Measurements from ENCODE around the gene MAML2.

Gene MAML2

DNA sequence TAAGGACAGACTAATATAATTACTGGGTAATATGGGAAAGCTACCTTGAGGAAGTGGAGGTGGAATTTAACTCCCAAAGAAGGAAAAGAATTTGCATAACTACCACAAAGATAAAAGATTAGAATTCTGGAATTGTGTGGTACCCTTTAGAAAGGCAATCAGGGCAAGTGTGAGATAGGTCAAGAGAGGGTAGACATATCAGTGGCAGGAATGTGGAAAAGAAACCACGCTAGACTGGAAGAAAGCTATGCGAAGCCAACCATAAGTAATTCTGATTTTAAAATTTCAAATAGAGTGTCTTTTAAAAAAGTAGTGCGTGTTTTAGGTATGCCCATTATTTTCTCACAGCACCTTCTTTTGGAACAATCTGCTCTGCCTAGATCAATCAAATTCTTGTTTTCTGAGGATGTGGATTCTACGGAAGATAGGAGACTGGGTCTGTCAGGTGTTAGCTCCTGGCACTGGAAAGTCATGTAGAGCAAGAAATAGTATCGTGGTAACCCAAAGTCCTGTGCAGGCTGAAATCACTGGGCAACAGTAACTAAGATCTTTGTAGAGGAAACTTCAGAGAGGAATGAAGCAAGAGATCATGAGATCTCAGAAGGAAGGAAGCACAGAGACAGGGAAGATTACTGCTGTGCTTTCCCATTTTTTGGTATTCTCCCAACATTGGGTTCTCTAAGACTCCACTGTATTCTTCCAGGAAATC is 307.8 kb downstream of the MAML2 start:
- DNase-seq (ENCODE audit: extremely low read depth, low read depth) = no peak
- TF ChIP-seq, protein P1, sequence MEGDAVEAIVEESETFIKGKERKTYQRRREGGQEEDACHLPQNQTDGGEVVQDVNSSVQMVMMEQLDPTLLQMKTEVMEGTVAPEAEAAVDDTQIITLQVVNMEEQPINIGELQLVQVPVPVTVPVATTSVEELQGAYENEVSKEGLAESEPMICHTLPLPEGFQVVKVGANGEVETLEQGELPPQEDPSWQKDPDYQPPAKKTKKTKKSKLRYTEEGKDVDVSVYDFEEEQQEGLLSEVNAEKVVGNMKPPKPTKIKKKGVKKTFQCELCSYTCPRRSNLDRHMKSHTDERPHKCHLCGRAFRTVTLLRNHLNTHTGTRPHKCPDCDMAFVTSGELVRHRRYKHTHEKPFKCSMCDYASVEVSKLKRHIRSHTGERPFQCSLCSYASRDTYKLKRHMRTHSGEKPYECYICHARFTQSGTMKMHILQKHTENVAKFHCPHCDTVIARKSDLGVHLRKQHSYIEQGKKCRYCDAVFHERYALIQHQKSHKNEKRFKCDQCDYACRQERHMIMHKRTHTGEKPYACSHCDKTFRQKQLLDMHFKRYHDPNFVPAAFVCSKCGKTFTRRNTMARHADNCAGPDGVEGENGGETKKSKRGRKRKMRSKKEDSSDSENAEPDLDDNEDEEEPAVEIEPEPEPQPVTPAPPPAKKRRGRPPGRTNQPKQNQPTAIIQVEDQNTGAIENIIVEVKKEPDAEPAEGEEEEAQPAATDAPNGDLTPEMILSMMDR (IDR thresholded peaks at IDR 0.05; ENCODE audit: low read depth, low read length) = no peak

DNA sequence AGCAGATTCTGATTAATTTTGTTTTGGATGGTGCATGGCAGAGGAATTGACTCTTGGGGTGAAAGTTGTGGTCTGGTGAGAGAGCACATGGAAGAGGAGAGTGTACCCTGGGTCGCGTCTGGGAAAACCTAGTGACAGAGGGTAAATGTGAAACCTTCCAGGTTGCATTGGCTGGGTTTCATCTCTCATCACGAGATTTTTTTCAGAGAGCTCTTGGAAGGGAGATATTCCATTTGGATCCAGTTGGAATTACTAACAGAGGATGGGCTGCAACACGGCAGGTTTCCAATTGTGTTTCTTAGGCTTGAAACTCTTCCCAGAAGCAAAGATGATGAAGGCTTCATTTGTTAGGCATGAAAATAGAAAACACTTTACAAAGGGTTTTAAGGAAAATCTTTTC is 309.4 kb downstream of the MAML2 start:
- TF ChIP-seq, protein P1 (IDR thresholded peaks at IDR 0.05; ENCODE audit: low read depth, low read length) = no peak

DNA sequence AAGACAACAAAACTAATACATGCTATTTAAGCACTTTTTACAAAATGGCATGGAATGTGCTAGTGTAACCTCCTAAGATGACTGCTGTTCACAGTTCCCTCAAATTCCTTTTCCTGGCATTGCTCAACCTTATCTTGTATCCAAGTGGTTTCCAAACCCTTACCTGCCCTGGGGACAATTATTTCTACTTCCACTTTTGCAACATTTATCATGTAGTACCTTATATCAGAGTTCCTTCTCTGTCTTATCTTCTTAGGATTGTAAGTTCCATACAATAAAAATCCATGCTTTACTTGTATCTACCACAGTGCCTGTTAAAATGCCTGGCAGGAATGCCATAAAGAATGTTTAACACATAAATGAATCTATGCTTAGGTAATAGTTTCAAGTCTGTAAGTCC is 309.9 kb downstream of the MAML2 start:
- DNase-seq (ENCODE audit: extremely low read depth, low read depth) = no peak
- TF ChIP-seq, protein P1 (IDR thresholded peaks at IDR 0.05; ENCODE audit: low read depth, low read length) = no peak

More for the DNA sequence above, 309.4 kb downstream of the MAML2 start:
- DNase-seq (ENCODE audit: extremely low read depth, low read depth) = no peak

DNA sequence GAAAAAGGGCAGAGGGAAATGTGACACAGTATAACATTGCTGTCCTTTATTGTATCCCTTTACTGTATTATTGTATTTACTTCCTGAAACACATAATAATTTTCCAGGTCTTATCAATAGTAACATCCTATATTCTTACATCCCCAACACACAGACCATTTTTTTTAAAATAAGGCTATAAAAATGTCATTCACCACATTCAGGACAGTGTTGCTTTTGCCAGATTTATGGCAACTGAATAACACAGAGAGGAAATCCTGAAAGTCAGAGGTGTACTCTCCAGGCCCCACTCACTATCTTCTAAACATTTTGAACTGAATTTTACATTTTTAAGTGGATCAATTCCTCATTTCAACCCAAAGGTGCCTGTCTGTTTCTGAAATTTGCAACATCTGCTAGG is 314.2 kb downstream of the MAML2 start:
- TF ChIP-seq, protein P1 (IDR thresholded peaks at IDR 0.05; ENCODE audit: low read depth, low read length) = no peak
- DNase-seq (ENCODE audit: extremely low read depth, low read depth) = no peak

DNA sequence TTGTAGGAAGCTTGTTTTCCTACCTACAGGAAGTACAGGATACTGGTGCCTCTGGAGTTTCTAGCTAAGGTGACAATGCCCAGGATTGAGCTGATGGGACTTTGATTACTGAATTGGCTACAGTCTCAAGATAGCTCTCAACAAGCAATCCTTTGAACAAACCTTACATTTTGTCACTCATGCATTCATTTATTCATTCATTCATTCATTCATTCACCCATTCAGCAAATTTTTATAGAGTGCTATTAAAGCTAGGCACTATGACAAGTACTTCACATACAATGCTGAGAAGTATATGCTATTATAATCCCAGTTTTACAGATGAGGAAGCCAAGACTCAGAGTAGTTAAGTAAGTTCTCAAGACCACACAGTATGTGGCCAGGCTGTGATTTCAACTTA is 316.0 kb downstream of the MAML2 start:
- TF ChIP-seq, protein P1 (IDR thresholded peaks at IDR 0.05; ENCODE audit: low read depth, low read length) = no peak
- DNase-seq (ENCODE audit: extremely low read depth, low read depth) = no peak

DNA sequence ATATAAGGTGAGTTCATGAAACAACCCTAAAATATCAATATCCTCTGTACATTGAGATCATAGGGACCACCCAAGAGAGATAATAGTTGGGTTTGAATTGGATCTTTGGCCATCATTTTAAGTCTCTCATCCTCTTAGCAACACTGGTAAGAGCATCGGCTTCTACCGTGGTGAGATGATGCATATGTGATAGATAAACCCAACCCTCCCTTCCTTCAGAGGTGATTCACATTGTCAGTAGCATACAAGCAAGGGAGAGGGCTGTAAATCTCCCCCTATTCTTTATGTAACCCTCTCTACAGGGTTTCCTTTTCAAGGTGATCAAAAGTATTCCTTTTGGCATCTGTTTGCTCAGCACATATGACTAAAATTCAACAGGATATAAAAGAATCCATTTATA is 316.7 kb downstream of the MAML2 start:
- no peak for DNase-seq (ENCODE audit: extremely low read depth, low read depth)
- TF ChIP-seq, protein P1 (IDR thresholded peaks at IDR 0.05; ENCODE audit: low read depth, low read length) = no peak

DNA sequence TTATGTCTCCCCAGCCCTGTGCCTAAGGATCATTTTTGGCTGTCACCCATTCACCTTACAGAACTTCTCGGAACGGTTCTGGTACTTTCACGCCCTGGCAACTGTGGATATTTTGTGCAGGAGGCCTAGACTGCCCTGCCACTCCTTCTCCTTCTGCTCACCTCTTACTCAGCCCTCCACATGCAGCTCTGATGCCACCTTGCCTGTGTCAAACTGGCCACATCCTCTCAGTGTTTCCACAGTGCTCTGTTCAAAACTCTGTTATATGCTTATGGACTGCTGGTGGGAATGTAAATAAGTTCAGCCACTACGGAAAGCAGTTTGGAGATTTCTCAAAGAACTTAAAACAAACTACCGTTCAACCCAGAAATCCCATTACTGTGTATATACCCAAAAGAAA is 318.3 kb downstream of the MAML2 start:
- no peak for DNase-seq (ENCODE audit: extremely low read depth, low read depth)
- TF ChIP-seq, protein P1 (IDR thresholded peaks at IDR 0.05; ENCODE audit: low read depth, low read length) = no peak
